H1 (cell line): ENCODE data around the gene LITAFD. TPM values are rescaled to one million over a fixed set of nuclear protein-coding genes. Genes with fewer than 3 reads are reported as not detected.

Source experiments
- CTCF ChIA-PET: fragments of 300-600 bp; sonication (Branson Sonifier 250); formaldehyde crosslinking; loops from one replicate; lab custom pipeline; 2021; ENCODE audit not compliant: partially characterized antibody; lab: Charles Lee
- POLR2A ChIA-PET: fragments of 300-600 bp; sonication (Branson Sonifier 250); formaldehyde crosslinking; loops from one replicate; lab custom pipeline; 2021; ENCODE audit warnings: inconsistent platforms; ENCODE audit not compliant: partially characterized antibody; lab: Charles Lee
- DNase-seq, 2 experiments: peaks; one replicate each; pipeline versions ENCODE4 v3.0.0 to v3.0.0-alpha.2; 2010 to 2022; ENCODE audit warnings: low spot score in 2 of 2, low read depth in 1 of 2, mixed read lengths in 1 of 2
- FAIRE-seq: peaks from 2 replicates; lab custom pipeline; 2011; peaks lifted over from hg19 to GRCh38; lab: Jason Lieb, UNC
- H2AFZ ChIP-seq: 2 replicates; pipeline ENCODE4 v1.8.1; 2012; ENCODE audit warnings: low read length, inconsistent platforms
- H2AK5ac ChIP-seq: 2 replicates; pipeline ENCODE4 v1.6.1; 2013; ENCODE audit warnings: low read depth, low read length
- H2BK120ac ChIP-seq: replicated peaks from 2 replicates; pipeline ENCODE3; 2013; ENCODE audit warnings: low read depth, low read length, inconsistent platforms
- H2BK12ac ChIP-seq: 2 replicates; pipeline ENCODE4 v1.6.1; 2013; ENCODE audit warnings: low read depth, low read length
- H2BK15ac ChIP-seq: 2 replicates; pipeline ENCODE4 v1.6.1; 2013; ENCODE audit warnings: low read length
- H2BK20ac ChIP-seq: 2 replicates; pipeline ENCODE4 v1.6.1; 2013; ENCODE audit warnings: low read length
- H2BK5ac ChIP-seq: 2 replicates; pipeline ENCODE4 v1.6.1; 2013; ENCODE audit warnings: low read depth, low read length
- H3K14ac ChIP-seq: 2 replicates; pipeline ENCODE4 v1.6.1; 2013; ENCODE audit warnings: inconsistent platforms; ENCODE audit not compliant: insufficient read length
- H3K18ac ChIP-seq: 2 replicates; pipeline ENCODE4 v1.6.1; 2013; ENCODE audit warnings: low read length; ENCODE audit errors: extremely low read depth
- H3K23ac ChIP-seq: 2 replicates; pipeline ENCODE4 v1.6.1; 2013; ENCODE audit warnings: inconsistent platforms; ENCODE audit not compliant: insufficient read length
- H3K23me2 ChIP-seq: 2 replicates; pipeline ENCODE4 v1.6.1; 2013; ENCODE audit warnings: low read depth, low read length
- H3K27ac ChIP-seq: 2 replicates; pipeline ENCODE4 v1.6.1; 2011; ENCODE audit warnings: low read depth, low read length, inconsistent platforms
- H3K27me3 ChIP-seq, 4 experiments: replicated peaks in 1 of 4; 1 replicate in 1 of 4; 2 replicates in 3 of 4; pipeline versions ENCODE4 v1.6.1 to v1.8.1; 2011 to 2013; ENCODE audit warnings: low read length in 3 of 4, mild to moderate bottlenecking in 3 of 4, inconsistent platforms in 2 of 4, mixed read lengths in 2 of 4, moderate library complexity in 1 of 4; ENCODE audit not compliant: control insufficient read depth in 3 of 4, insufficient read depth in 3 of 4; ENCODE audit errors: extremely low read depth in 1 of 4
- H3K36me3 ChIP-seq, 4 experiments: 2 replicates each; pipeline versions ENCODE4 v1.6.1 to v1.8.1; 2011 to 2013; ENCODE audit warnings: mild to moderate bottlenecking in 4 of 4, low read length in 3 of 4, moderate library complexity in 2 of 4, control low read depth in 1 of 4, inconsistent platforms in 1 of 4; ENCODE audit not compliant: insufficient read depth in 4 of 4, control insufficient read depth in 2 of 4
- H3K4ac ChIP-seq: replicated peaks from 2 replicates; pipeline ENCODE3; 2013; ENCODE audit warnings: low read length, low read depth, mixed read lengths, inconsistent platforms; ENCODE audit not compliant: insufficient read length
- H3K4me1 ChIP-seq, 4 experiments: replicated peaks in 1 of 4; 1 replicate in 1 of 4; 2 replicates in 3 of 4; pipeline versions ENCODE4 v1.6.1 to v1.8.1; 2011 to 2013; ENCODE audit warnings: low read length in 3 of 4, inconsistent platforms in 2 of 4, mixed read lengths in 1 of 4; ENCODE audit not compliant: insufficient read depth in 4 of 4, control insufficient read depth in 3 of 4
- H3K4me2 ChIP-seq, 2 experiments: 2 replicates each; pipeline versions ENCODE4 v1.6.1 to v1.8.1; 2011 to 2013; ENCODE audit warnings: low read depth in 2 of 2, low read length in 2 of 2, control low read depth in 1 of 2, inconsistent platforms in 1 of 2, mild to moderate bottlenecking in 1 of 2; ENCODE audit not compliant: insufficient read depth in 1 of 2
- H3K4me3 ChIP-seq, 4 experiments: fragments of 200-600, 300-600 bp in 1 of 4; sonication (generic), shearing (Covaris generic), sonication (Bioruptor Twin) in 1 of 4; 2 replicates each; pipeline versions ENCODE4 v1.5.1 to v1.8.1; 2011 to 2016; ENCODE audit warnings: low read length in 4 of 4, low read depth in 3 of 4, control low read depth in 2 of 4, inconsistent platforms in 2 of 4, mild to moderate bottlenecking in 2 of 4, mixed read lengths in 1 of 4, moderate library complexity in 1 of 4; ENCODE audit not compliant: insufficient read depth in 2 of 4; ENCODE audit errors: extremely low read depth in 1 of 4
- H3K56ac ChIP-seq: replicated peaks from 2 replicates; pipeline ENCODE3; 2013; ENCODE audit warnings: low read depth, mild to moderate bottlenecking, mixed read lengths, low read length, inconsistent platforms; ENCODE audit not compliant: insufficient read length
- H3K79me1 ChIP-seq: 2 replicates; pipeline ENCODE4 v1.6.1; 2013; ENCODE audit warnings: low read depth, low read length, control low read depth
- H3K79me2 ChIP-seq, 2 experiments: 2 replicates each; pipeline versions ENCODE4 v1.6.1 to v1.8.1; 2012 to 2013; ENCODE audit warnings: low read length in 2 of 2, mild to moderate bottlenecking in 2 of 2, inconsistent platforms in 1 of 2; ENCODE audit not compliant: insufficient read depth in 2 of 2, control insufficient read depth in 1 of 2
- H3K9ac ChIP-seq, 4 experiments: replicated peaks in 1 of 4; 1 replicate in 1 of 4; 2 replicates in 3 of 4; pipeline versions ENCODE4 v1.6.1 to v1.8.1; 2011 to 2013; ENCODE audit warnings: low read depth in 3 of 4, low read length in 3 of 4, control low read depth in 2 of 4, mild to moderate bottlenecking in 2 of 4, moderate library complexity in 2 of 4, inconsistent platforms in 1 of 4; ENCODE audit errors: extremely low read depth in 1 of 4
- H3K9me3 ChIP-seq, 2 experiments: 2 replicates each; pipeline versions ENCODE4 v1.6.1 to v1.8.1; 2012 to 2013; ENCODE audit warnings: mild to moderate bottlenecking in 2 of 2, moderate library complexity in 2 of 2, control low read depth in 1 of 2, inconsistent platforms in 1 of 2, low read depth in 1 of 2, low read length in 1 of 2, mixed read lengths in 1 of 2; ENCODE audit not compliant: insufficient read depth in 2 of 2
- H4K20me1 ChIP-seq, 2 experiments: replicated peaks in 1 of 2; 2 replicates each; pipeline versions ENCODE3 to v1.8.1; 2011 to 2013; ENCODE audit warnings: inconsistent platforms in 2 of 2, low read length in 2 of 2, mild to moderate bottlenecking in 1 of 2; ENCODE audit not compliant: insufficient read depth in 2 of 2, control insufficient read depth in 1 of 2
- H4K5ac ChIP-seq: 2 replicates; pipeline ENCODE4 v1.6.1; 2013; ENCODE audit warnings: low read length, low read depth, mixed read lengths, inconsistent platforms; ENCODE audit not compliant: insufficient read length
- H4K8ac ChIP-seq: 2 replicates; pipeline ENCODE4 v1.8.0; 2013; ENCODE audit warnings: mild to moderate bottlenecking, moderate library complexity, low read length, inconsistent platforms; ENCODE audit not compliant: insufficient read depth; ENCODE audit errors: extremely low read depth
- H4K91ac ChIP-seq: replicated peaks from 2 replicates; pipeline ENCODE3; 2013; ENCODE audit warnings: low read length, mixed read lengths, inconsistent platforms; ENCODE audit not compliant: insufficient read length
- CEBPB ChIP-seq: IDR thresholded peaks from 2 replicates; pipeline ENCODE4 v1.6.1; 2012; ENCODE audit warnings: low read depth, low read length
- EGR1 ChIP-seq: IDR thresholded peaks from 2 replicates; pipeline ENCODE4 v1.6.1; 2011; ENCODE audit warnings: low read depth, low read length, borderline replicate concordance
- JUND ChIP-seq: IDR thresholded peaks from 2 replicates; pipeline ENCODE4 v1.6.1; 2011; ENCODE audit warnings: mild to moderate bottlenecking, improper control_type of control experiment, low read length
- KDM4A ChIP-seq: IDR thresholded peaks from one replicate; pipeline ENCODE4 v1.7.1; 2012; ENCODE audit warnings: low read depth, mild to moderate bottlenecking, moderate library complexity, low read length, inconsistent platforms; ENCODE audit not compliant: severe bottlenecking
- KDM5A ChIP-seq: fragments of 200-600 bp; IDR thresholded peaks from 2 replicates; pipeline ENCODE4 v1.7.1; 2012; ENCODE audit warnings: mild to moderate bottlenecking, low read length, inconsistent platforms, mixed read lengths
- MAFK ChIP-seq: IDR thresholded peaks from 2 replicates; pipeline ENCODE4 v1.6.1; 2012; ENCODE audit warnings: low read depth, mild to moderate bottlenecking, improper control_type of control experiment, low read length
- POLR2A ChIP-seq, 2 experiments: IDR thresholded peaks; 1 replicate in 1 of 2; 2 replicates in 1 of 2; pipeline ENCODE4 v1.6.1; 2011; ENCODE audit warnings: low read depth in 2 of 2, low read length in 2 of 2, mild to moderate bottlenecking in 2 of 2; ENCODE audit errors: control extremely low read depth in 1 of 2
- POLR2AphosphoS5 ChIP-seq: IDR thresholded peaks from 2 replicates; pipeline ENCODE4 v1.6.1; 2011; ENCODE audit warnings: low read depth, low read length
- SUZ12 ChIP-seq: fragments of 200-600 bp; sonication (generic); IDR thresholded peaks from 2 replicates; pipeline ENCODE4 v1.6.1; 2012; ENCODE audit warnings: mild to moderate bottlenecking, inconsistent platforms, low read length, moderate library complexity, mixed read lengths
- whole genome bisulfite sequencing, 2 experiments: shearing (Covaris generic) in 1 of 2; methylation state at CpG; one replicate each; pipeline versions ENCODE4 v1.1.6 to v1.1.7; 2013 to 2015; ENCODE audit warnings: low lambda C conversion rate in 2 of 2, mixed read lengths in 2 of 2, inconsistent platforms in 1 of 2, low coverage in 1 of 2, missing lambda C conversion rate in 1 of 2; ENCODE audit not compliant: insufficient replicate concordance in 2 of 2, insufficient coverage in 1 of 2, insufficient read length in 1 of 2; ENCODE audit errors: extremely low coverage in 1 of 2, missing lambda C conversion rate in 1 of 2; 5-methylcytosine and 5-hydroxymethylcytosine counted together
- polyA plus RNA-seq, 7 experiments: library from polyadenylated mRNA; depleted of rRNA in 3 of 7; stranded (reverse) in 5 of 7; unstranded in 2 of 7; fragments of >200 nt in 5 of 7; fragments of 200-250 nt in 2 of 7; gene quantifications; 1 replicate in 5 of 7; 2 replicates in 1 of 7; 4 replicates in 1 of 7; pipeline versions ENCODE4 v1.2.1 to v1.2.3, GENCODE V29; 2011 to 2013; ENCODE audit warnings: missing spikeins in 2 of 7, mixed read lengths in 2 of 7
- total RNA-seq: library from RNA; stranded (reverse); fragmentation: NEBNext Ultra II Directional; extraction: Animal tissue kit (Norgen Biotek cat#: 25700); gene quantifications from 2 replicates; pipeline ENCODE4 v1.2.1, GENCODE V29; 2021
- TF ChIP-seq, protein P1 (sequence below): IDR thresholded peaks from 2 replicates; pipeline ENCODE4 v1.6.1; 2011; ENCODE audit warnings: low read depth, mild to moderate bottlenecking, low read length; ENCODE audit not compliant: insufficient read depth

The LITAFD gene
- total and polyA plus RNA-seq, 2 of the 8 experiments (the other 6 are each of a cell fraction or from before 2014, with no cell fraction given) = not detected

DNA sequence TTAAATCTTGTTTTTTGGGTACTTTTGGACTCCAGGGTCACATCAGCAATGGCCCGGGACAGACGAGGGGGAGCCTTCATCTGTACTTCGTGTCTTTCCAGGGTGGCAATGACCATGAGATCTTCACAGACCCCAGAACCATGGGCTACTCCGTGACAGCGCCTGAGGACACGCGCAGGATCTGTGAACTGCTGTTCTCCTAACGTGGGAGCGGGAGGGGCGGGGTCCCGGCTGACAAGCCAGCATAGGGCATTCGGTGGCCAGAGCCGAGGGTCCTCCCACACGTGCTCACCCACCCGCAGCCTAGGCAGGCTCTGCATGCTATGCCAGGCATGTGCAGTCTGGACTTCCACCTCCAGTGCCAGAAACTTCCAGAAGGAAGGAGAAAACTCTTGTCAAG lies 34.5 kb upstream of the LITAFD start:
- TF ChIP-seq SUZ12 = no peak
- no peak for TF ChIP-seq KDM4A
- TF ChIP-seq, protein P1, sequence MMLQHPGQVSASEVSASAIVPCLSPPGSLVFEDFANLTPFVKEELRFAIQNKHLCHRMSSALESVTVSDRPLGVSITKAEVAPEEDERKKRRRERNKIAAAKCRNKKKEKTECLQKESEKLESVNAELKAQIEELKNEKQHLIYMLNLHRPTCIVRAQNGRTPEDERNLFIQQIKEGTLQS = no peak
- TF ChIP-seq MAFK = no peak
- no peak for TF ChIP-seq CEBPB
- TF ChIP-seq JUND = no peak
- no peak for TF ChIP-seq KDM5A
- peak; percentile 78; the same call in 1 of the 2 replicates for TF ChIP-seq POLR2AphosphoS5
- TF ChIP-seq POLR2A (IDR thresholded peaks at IDR 0.05; ENCODE audit: control extremely low read depth in 1 of 2, low read depth in 2 of 2, low read length in 2 of 2) = peak; percentile 9 to 34; a peak in 1 of 3 replicates
- TF ChIP-seq EGR1 = no peak
- no peak overlapping the region for H2BK15ac ChIP-seq
- no peak overlapping the region for H2BK20ac ChIP-seq
- no peak overlapping the region for H3K4me2 ChIP-seq
- no peak overlapping the region for H3K23ac ChIP-seq
- peaks cover 0 to 12% (median 6%) of the 10 kb centered on the region in 4 experiments; a peak in 5 of 7 replicates for H3K4me1 ChIP-seq
- H3K4ac ChIP-seq = no peak overlapping the region
- H3K79me1 ChIP-seq = peaks cover 4% of the 10 kb centered on the region
- CTCF ChIA-PET = interaction anchor here (1.2 kb wide), 1 partner anchor 13 kb away, joined by 4 read pairs; no protein-coding TSS in a partner anchor
- DNase-seq (no peak), FAIRE-seq (no peak)
- POLR2A ChIA-PET = interaction anchor here (1.2 to 24.4 kb wide), 4 partner anchors 9 to 27 kb away, joined by 3 to 456 read pairs (median 8); partner anchors contain the start of genes CARHSP1 and LITAFD
- H2BK120ac ChIP-seq = no peak overlapping the region
- peak overlapping the region; percentile 16; the same call in 1 of the 2 replicates for H2BK5ac ChIP-seq
- H3K9ac ChIP-seq = no peak overlapping the region
- H3K9me3 ChIP-seq = no peaks in the 10 kb centered on the region
- H3K79me2 ChIP-seq = peaks cover 0 to 11% of the 10 kb centered on the region in 2 experiments; a peak in 2 of 4 replicates
- no peak overlapping the region for H3K18ac ChIP-seq
- no peak overlapping the region for H4K8ac ChIP-seq
- no peak overlapping the region for H3K27ac ChIP-seq
- peaks cover 3 to 47% (median 15%) of the 10 kb centered on the region in 4 experiments; a peak in 7 of 8 replicates for H3K36me3 ChIP-seq
- H3K14ac ChIP-seq = no peak overlapping the region
- H4K20me1 ChIP-seq = peaks cover 14 to 16% of the 10 kb centered on the region in 2 experiments
- H3K4me3 ChIP-seq = no peak overlapping the region
- no peak overlapping the region for H2AFZ ChIP-seq
- H3K27me3 ChIP-seq = no peaks in the 10 kb centered on the region
- no peaks in the 10 kb centered on the region for H3K23me2 ChIP-seq
- no peak overlapping the region for H4K5ac ChIP-seq
- H4K91ac ChIP-seq = no peak overlapping the region
- no peak overlapping the region for H3K56ac ChIP-seq
- H2BK12ac ChIP-seq = no peak overlapping the region
- H2AK5ac ChIP-seq = no peak overlapping the region
- WGBS, 2 experiments = 93% methylated on average over 15 of the region's 15 CpGs; no CpG with 5 or more reads in 1 of the 2 experiments
